ENCODE results near the gene ATP1B1. TPM values are rescaled to one million over a fixed set of nuclear protein-coding genes. Genes with fewer than 3 reads are reported as not detected.

The ATP1B1 gene
- total RNA-seq, 2 donors from 2014 or later, result 116 to 138 TPM

- Histone ChIP-seq H3K36me3 (replicated peaks in 1 of 2; ENCODE audit: insufficient read depth in 1 of 2, low read depth in 2 of 2) (no peaks in the 10 kb centered on the region), H3K27ac (peak overlapping the region in 3 of 4 donors; percentile 4 to 66 (median 64)), H3K27me3 (no peaks in the 10 kb centered on the region), H3K4me1 (peaks cover 31% of the 10 kb centered on the region), H3K9me3 (no peaks in the 10 kb centered on the region), H3K4me3 (no peak overlapping the region)
- ATAC-seq, result no peak
- intact Hi-C loops (cut with DNase I), result no loop called here
- no peak for DNase-seq
- TF ChIP-seq POLR2A (IDR thresholded peaks at IDR 0.05), result no peak
- no peak for TF ChIP-seq CTCF (IDR thresholded peaks at IDR 0.05)
- 87% methylated on average over 4 of the region's 4 CpGs for WGBS, 2 donors
Measured at GRCh38 chr1:169087876-169088275, 18.6 kb upstream of the ATP1B1 start.

DNA sequence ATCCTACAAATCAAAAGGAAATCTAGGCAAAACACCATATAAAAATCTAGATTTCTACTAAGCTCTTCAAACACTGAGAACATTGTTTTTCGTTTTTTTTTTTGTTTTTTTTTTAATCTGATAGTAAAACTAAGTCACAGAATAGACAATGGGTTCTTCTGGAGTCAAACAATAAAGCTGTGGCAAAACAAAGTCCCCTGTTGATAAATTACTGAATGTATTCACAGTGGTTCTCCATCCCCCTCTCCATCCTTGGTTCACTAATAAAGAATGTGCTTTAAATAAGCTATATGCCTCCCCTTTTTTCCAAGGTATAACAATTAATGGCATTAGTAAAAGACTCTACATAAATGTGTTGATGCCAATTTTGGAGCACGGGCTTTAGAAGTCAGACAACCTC lies 16.7 kb upstream of the ATP1B1 start:
- TF ChIP-seq POLR2A (IDR thresholded peaks at IDR 0.05) (no peak), CTCF (IDR thresholded peaks at IDR 0.05) (no peak)
- H3K9me3 ChIP-seq, result no peaks in the 10 kb centered on the region
- 61 to 66% methylated on average over 2 of the region's 2 CpGs for WGBS, 2 donors
- no peak for DNase-seq
- no peak overlapping the region for H3K4me3 ChIP-seq
- no peak overlapping the region for H3K27ac ChIP-seq
- peaks cover 31% of the 10 kb centered on the region for H3K4me1 ChIP-seq
- no peaks in the 10 kb centered on the region for H3K36me3 ChIP-seq (replicated peaks in 1 of 2; ENCODE audit: insufficient read depth in 1 of 2, low read depth in 2 of 2)
- ATAC-seq, result no peak
- H3K27me3 ChIP-seq, result no peaks in the 10 kb centered on the region
- intact Hi-C loops (cut with DNase I), result no loop called here

DNA sequence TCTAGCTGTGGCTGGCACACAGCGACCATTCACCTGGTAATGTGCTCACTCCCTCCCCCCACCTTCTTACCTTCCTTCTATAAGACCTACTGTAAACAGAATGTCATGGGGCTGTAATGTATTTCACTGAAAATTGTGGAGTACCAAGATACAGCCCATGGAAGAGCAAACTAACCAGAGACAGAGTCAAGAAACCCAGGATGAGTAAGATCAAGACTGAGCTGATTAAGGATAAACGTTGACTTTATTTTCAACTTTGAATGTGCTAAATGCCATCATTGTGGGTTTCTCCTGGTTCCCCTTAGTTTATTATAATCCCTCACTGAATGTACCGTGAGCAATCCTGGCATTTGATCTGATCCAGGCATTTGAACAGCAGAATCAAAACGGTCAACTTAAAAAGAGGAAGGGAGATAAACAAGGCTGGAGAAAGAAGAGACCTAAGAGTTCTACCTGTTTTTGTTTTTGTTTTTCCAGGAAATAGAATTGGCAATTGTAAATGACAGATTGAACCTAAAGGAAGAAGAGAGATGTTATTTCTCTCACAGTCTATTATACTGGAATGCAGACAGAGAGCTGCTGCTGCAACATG lies 16.1 kb upstream of the ATP1B1 start:
- Histone ChIP-seq H3K4me1 (peaks cover 31% of the 10 kb centered on the region), H3K4me3 (no peak overlapping the region), H3K27ac (no peak overlapping the region), H3K9me3 (no peaks in the 10 kb centered on the region), H3K36me3 (replicated peaks in 1 of 2; ENCODE audit: insufficient read depth in 1 of 2, low read depth in 2 of 2) (no peaks in the 10 kb centered on the region), H3K27me3 (no peaks in the 10 kb centered on the region)
- DNase-seq (no peak), ATAC-seq (no peak)
- intact Hi-C loops (cut with DNase I), result no loop called here
- TF ChIP-seq POLR2A (IDR thresholded peaks at IDR 0.05), result no peak
- TF ChIP-seq CTCF (IDR thresholded peaks at IDR 0.05), result no peak
- 58 to 64% methylated on average over 4 of the region's 4 CpGs for WGBS, 2 donors

GRCh38 chr1:169090900-169091311 lies 15.6 kb upstream of the ATP1B1 start:
- no peaks in the 10 kb centered on the region for H3K27me3 ChIP-seq
- TF ChIP-seq CTCF (IDR thresholded peaks at IDR 0.05) (no peak), POLR2A (IDR thresholded peaks at IDR 0.05) (no peak)
- H3K4me1 ChIP-seq, result peaks cover 31% of the 10 kb centered on the region
- no peaks in the 10 kb centered on the region for H3K36me3 ChIP-seq (replicated peaks in 1 of 2; ENCODE audit: insufficient read depth in 1 of 2, low read depth in 2 of 2)
- no peak overlapping the region for H3K27ac ChIP-seq
- no peaks in the 10 kb centered on the region for H3K9me3 ChIP-seq
- intact Hi-C loops (cut with DNase I), result no loop called here
- DNase-seq (no peak), ATAC-seq (no peak)
- no peak overlapping the region for H3K4me3 ChIP-seq
- 70 to 74% methylated on average over 4 of the region's 4 CpGs for WGBS, 2 donors

GRCh38 chr1:169091480-169091941 lies 15.0 kb upstream of the ATP1B1 start:
- intact Hi-C loops (cut with DNase I), result no loop called here
- 81 to 89% methylated on average over 4 of the region's 4 CpGs for WGBS, 2 donors

More at GRCh38 chr1:169091480-169091941, 15.0 kb upstream of the ATP1B1 start:
- Histone ChIP-seq H3K27me3 (no peaks in the 10 kb centered on the region), H3K36me3 (replicated peaks in 1 of 2; ENCODE audit: insufficient read depth in 1 of 2, low read depth in 2 of 2) (no peaks in the 10 kb centered on the region), H3K9me3 (no peaks in the 10 kb centered on the region), H3K27ac (no peak overlapping the region), H3K4me3 (no peak overlapping the region), H3K4me1 (peaks cover 28% of the 10 kb centered on the region)
- TF ChIP-seq CTCF (IDR thresholded peaks at IDR 0.05) (no peak), POLR2A (IDR thresholded peaks at IDR 0.05) (no peak)
- no peak for DNase-seq
- no peak for ATAC-seq

Measured in body of pancreas (tissue), 4 donors.